GM21390 (cell line): ENCODE results near the gene GARS1.
A peak's percentile ranks its signal among the peaks of the same experiment; 100 is the strongest.

Experiments used
- ATAC-seq: cut with Tn5 transposase; IDR thresholded peaks from one replicate; pipeline ENCODE4 v1.9.1; 2021; ENCODE audit not compliant: unreplicated experiment

The GARS1 gene

GRCh38 chr7:30678805-30679204, 84.1 kb downstream of the GARS1 start:
- ATAC-seq = no peak

GRCh38 chr7:30679664-30680063, 85.0 kb downstream of the GARS1 start:
- ATAC-seq = no peak

- ATAC-seq = no peak
Observed at GRCh38 chr7:30681331-30681797, 86.7 kb downstream of the GARS1 start.

GRCh38 chr7:30681815-30682211, 87.1 kb downstream of the GARS1 start:
- no peak for ATAC-seq

- peak; percentile 62 for ATAC-seq
Observed at GRCh38 chr7:30682212-30683083, 87.8 kb downstream of the GARS1 start, which contains the start of gene CRHR2. Gene CRHR2, minus strand, starts transcription at chr7:30682456. Its CDS starts 176 bp downstream, at chr7:30682280.

GRCh38 chr7:30683306-30683705, 88.6 kb downstream of the GARS1 start:
- ATAC-seq = no peak
